GM18858 (cell line): ENCODE results near the gene TMPRSS3.

Experiments
- ATAC-seq: cut with Tn5 transposase; IDR thresholded peaks from one replicate; pipeline ENCODE4 v1.9.1; 2021; ENCODE audit not compliant: unreplicated experiment

TMPRSS3 gene

DNA sequence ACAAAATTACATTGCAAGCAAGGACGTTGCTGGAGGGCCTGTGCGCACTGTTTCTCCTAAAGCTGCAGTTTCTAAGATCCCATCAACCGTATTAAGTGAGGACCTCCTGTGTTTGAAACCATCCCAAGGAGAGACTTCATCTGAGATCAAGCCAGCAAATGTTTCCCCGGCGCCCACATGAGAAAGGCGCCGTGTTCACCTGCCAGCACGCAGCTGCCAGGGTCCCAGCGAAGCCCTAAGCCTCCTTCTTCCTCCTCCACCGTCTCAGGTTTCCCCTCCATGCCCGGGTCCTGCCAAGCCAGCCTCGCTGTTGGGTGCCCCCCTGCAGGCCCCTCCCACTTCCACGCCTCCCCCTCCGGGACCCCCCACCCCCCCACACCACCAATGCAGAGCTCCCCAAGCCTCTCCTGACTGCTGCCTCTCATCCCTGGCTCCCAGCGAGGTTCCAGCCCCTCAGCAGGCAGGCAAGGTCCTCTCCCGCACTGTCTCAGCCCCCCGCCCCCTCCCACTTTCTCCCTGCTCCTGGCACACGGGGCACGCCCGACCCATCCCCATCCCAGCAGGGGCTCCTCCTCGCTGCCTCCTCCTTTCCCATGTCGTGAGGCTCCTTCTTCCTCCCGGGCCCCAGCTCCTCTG is 20.9 kb downstream of the TMPRSS3 start:
- ATAC-seq: no peak

DNA sequence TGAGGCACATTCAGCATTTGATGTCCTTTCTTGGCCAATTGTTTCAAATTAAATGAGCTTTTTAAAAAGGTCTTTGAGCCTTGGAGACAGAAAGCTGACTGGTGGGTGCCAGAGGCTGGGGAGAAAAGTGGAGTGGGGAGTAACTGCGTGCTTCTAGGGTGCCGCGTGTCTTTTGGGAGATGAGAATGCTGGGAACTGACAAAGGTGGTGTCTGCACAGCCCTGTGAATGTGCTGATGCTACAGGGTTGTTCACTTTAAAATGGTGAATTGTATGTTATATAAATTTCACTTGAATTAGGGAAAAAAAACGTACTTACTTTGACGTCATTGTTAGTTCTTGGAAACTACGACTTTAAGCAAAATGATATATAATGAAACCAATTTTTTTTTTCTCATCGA is 21.4 kb downstream of the TMPRSS3 start:
- ATAC-seq: no peak

- ATAC-seq: no peak
These were observed 21.9 kb downstream of the TMPRSS3 start for GRCh38 chr21:42373908-42374455.

GRCh38 chr21:42373196-42373907 is 22.5 kb downstream of the TMPRSS3 start:
- no peak for ATAC-seq

GRCh38 chr21:42370894-42371654 is 24.8 kb downstream of the TMPRSS3 start:
- no peak for ATAC-seq

- ATAC-seq: no peak
These were observed 26.0 kb downstream of the TMPRSS3 start for GRCh38 chr21:42369821-42370220.

DNA sequence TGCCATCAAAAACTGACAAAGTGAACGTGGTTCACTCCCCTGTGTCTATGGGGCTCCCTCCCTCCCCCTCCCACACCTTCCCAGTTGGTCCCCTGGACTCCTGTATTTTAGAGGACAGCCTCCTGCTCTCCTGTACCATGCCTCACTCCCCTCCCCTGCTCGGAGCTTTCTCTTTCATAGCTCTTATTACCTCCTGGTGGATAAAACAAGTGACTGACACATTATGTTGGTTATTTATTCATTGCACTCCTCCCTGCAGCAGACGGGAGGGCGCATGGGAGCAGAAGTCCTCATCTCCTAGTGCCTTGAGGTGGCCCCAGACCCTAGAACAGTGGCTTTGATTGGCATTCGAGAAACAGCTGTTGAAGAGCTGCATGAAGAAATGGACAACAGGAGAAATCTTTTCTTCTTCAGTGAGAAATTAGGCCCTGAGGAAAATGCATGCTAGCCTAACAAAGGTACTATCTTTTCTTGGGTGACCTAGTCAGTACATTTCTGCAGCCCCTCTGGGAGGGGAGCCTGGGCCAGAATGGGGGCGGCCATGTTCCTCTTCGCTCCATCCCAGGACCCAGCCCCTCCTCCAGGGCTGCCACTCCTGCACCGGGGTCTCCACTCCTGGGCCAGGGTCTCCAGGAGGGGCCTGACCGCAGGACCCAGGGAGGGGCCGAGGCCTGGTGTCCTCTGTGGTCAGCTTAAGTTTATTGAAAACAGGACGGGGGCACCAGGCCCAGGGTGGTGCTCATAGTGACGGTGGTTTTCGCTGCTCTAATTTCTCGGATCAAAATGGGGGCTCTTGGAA is 28.3 kb downstream of the TMPRSS3 start:
- no peak for ATAC-seq

- ATAC-seq: no peak
These were observed 29.4 kb downstream of the TMPRSS3 start, which contains the start of gene TFF1 for GRCh38 chr21:42366292-42367010. Gene TFF1, minus strand, starts transcription at chr21:42366535. Its CDS starts 40 bp downstream, at chr21:42366495.

DNA sequence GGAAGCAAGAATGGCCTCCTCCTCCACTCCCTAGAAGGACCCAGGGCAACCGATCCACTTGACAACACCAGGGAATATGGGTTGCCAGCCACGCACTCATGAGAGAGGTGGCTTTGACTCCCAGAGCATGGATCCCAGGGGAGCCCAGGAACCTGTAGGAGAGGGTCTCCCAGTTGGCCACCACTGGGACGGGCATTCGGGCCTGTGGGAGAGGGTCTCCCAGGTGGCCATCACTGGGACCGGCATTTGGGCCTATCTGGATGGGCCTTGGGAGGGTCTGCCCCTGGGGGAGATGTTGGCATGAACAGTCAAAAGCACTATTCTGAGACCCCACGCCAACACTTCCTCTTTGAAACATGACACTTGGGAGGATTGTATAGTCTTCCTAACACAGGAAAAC is 30.1 kb downstream of the TMPRSS3 start:
- no peak for ATAC-seq

DNA sequence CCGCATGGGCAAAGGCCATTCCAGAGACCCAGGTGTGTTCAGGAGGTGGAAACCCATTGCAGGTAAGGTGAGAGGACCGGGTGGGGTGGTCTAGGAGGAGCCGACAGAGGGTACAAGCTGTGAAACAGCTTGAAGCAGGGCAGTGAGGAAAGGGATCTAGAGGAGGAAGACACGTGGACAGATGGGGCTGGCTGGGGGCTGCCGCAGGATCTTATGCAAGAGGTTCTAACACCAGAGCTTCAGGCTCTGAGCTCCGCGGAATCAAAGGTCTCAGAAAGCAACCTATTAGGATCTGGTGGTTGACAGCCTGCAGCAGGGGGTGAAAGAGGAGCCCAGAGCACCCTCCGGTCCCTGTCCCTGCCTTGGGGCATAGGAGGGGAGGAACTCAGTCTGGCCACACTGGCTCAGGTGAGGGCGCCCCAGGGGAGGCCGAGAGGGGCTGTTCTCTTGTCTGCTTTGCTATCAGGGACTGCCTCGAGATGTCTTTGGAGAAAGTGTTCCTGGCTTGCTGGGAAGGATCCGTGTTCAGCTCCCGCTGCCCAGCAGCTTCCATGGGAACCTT is 31.5 kb downstream of the TMPRSS3 start:
- ATAC-seq: no peak

- ATAC-seq: no peak
These were observed 32.5 kb downstream of the TMPRSS3 start for GRCh38 chr21:42363312-42363711.

DNA sequence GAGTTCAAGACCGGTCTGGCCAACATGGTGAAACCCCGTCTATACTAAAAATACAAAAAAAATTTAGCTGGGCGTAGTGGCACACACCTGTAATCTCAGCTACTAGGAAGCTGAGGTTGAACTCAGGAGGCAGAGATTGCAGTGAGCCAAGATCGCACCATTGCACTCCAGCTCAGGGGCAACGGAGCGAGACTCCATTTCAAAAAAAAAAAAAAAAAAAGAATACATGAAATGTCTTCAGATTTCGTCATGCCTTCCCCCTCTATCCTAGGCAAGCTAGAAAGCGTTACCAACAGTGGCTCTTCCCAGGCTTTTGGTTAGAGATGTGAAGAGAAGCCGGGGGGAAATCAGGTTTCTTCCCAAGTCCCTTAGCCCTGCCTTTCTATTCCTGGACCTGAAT is 33.2 kb downstream of the TMPRSS3 start:
- no peak for ATAC-seq

- no peak for ATAC-seq
These were observed 33.7 kb downstream of the TMPRSS3 start for GRCh38 chr21:42362198-42362597.

DNA sequence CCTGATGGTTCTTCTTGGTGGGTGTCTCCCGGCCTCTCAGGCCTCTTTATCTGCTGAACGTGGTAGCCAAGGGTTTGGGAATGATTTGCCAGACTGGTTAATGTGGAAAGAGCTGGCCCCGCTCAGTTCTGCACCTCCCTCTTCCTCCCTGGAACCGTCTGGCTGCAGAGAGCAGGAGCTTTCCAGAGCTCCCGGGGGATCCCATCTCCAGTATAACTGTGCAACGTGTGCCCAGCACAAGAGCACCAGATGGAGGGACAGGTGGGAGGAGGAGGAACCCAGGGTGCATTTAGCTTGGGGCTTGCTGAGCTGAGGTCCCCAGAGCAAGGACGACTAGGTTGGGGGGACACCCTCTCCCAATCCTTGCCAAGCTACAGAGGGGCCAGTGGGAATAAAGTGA is 34.6 kb downstream of the TMPRSS3 start:
- ATAC-seq: no peak

- no peak for ATAC-seq
These were observed 35.5 kb downstream of the TMPRSS3 start for GRCh38 chr21:42360317-42360716.

- ATAC-seq: no peak
These were observed 36.9 kb downstream of the TMPRSS3 start for GRCh38 chr21:42358937-42359336.

DNA sequence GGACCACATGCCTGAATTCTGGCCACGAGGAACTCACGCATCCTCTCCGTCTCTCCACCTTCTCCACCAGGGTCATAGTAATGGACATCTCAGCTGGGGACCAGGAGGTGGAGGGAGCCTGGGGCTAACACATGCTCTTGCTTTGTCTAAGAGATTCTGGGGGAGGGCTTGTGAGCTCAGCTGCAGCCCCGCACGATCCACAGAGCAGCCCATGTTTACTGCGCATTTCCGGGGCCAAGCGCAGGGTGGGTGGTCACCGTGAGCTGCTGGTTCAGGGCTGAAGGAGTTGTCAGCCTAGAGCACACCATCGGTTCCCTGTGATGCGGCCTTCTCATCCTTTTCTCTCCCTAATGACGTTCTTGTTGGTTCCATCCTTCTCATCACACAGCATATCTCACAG is 37.6 kb downstream of the TMPRSS3 start:
- no peak for ATAC-seq

- no peak for ATAC-seq
These were observed 38.5 kb downstream of the TMPRSS3 start for GRCh38 chr21:42357307-42357706.

DNA sequence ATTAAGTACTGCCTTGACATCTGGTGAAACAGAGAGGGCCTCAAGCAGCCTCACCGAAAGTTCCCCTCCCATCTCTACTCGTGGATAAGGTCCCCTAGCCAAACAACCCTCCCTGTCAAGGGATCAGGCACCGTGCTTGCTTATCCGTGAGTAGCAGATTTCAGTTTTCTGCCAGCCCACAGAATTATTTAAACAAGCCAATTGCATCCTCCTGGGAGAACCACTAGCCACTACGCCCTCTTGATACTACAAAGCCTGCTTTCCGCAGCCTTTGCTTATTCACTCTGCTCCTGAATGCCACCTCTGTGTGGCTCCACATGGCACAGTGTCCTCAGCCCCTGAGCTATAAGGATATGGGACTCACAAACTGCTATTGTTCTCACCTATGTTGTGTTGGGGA is 39.2 kb downstream of the TMPRSS3 start:
- no peak for ATAC-seq

DNA sequence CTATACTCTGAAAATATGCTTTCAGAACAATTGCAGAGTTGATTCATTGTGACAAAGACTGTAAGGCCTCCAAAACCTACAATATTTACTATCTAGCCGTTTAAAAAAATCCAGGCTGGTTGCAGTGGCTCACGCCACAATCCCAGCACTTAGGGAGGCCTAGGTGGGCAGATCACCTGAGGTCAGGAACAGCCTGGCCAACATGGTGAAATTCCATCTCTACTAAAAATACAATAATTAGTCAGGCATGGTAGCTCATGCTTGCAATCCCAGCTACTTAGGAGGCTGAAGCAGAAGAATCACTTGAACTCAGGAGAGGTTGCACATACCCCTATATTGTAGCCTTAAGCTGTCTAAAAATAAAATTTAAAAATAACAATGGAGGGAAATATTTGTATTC is 39.8 kb downstream of the TMPRSS3 start:
- ATAC-seq: no peak
